Activated B cell treated with CpG ODN at 0.5 μM for 24 hours (primary cell): ENCODE measurements around the gene CDH10. TPM values are rescaled to one million over a fixed set of nuclear protein-coding genes. Genes with fewer than 3 reads are reported as not detected.

Experiments
- ATAC-seq: fragments of 200-7000 bp; cut with Tn5 transposase; one replicate; pipeline ENCODE4 v1.10.0; 2021; ENCODE audit warnings: low read depth, mild to moderate bottlenecking, moderate library complexity
- CTCF ChIA-PET: fragments of 350-600 bp; sonication (Branson Sonifier 250); formaldehyde crosslinking; loops from one replicate; lab custom pipeline; 2021; ENCODE audit warnings: antibody characterized with exemption; lab: Charles Lee
- POLR2A ChIA-PET: fragments of 350-600 bp; sonication (Branson Sonifier 250); formaldehyde crosslinking; loops from one replicate; lab custom pipeline; 2021; ENCODE audit warnings: antibody characterized with exemption; lab: Charles Lee
- DNase-seq: peaks from one replicate; pipeline ENCODE4 v3.0.0; 2022
- H3K27ac Mint-ChIP-seq: one replicate; pipeline ENCODE4 v1.8.0; 2020; ENCODE audit warnings: mixed read lengths
- H3K27me3 Mint-ChIP-seq: one replicate; pipeline ENCODE4 v1.8.0; 2021; ENCODE audit warnings: mixed read lengths
- H3K36me3 Mint-ChIP-seq: one replicate; pipeline ENCODE4 v1.8.0; 2021; ENCODE audit warnings: low read depth, mixed read lengths
- H3K4me1 Mint-ChIP-seq: one replicate; pipeline ENCODE4 v1.8.0; 2021; ENCODE audit warnings: mixed read lengths
- H3K4me3 Mint-ChIP-seq: one replicate; pipeline ENCODE4 v1.8.0; 2020; ENCODE audit warnings: mild to moderate bottlenecking, mixed read lengths
- H3K9me3 Mint-ChIP-seq: one replicate; pipeline ENCODE4 v1.8.0; 2020; ENCODE audit warnings: mixed read lengths
- CTCF ChIP-seq: fragments of 200-600 bp; IDR thresholded peaks from one replicate; pipeline ENCODE4 v1.8.0; 2022; ENCODE audit warnings: antibody characterized with exemption, mild to moderate bottlenecking
- intact Hi-C: fragments of 100-400 bp; cut with micrococcal nuclease; formaldehyde crosslinking; loops from one replicate; pipeline ENCODE4 v1.15.1; 2024
- total RNA-seq: library from RNA; stranded (reverse); gene quantifications from 2 replicates; pipeline ENCODE4 v1.2.3, GENCODE V29; 2022

CDH10 gene
- total RNA-seq, 1 donor from 2014 or later = not detected

- intact Hi-C loops = no loop called here
- H3K27ac Mint-ChIP-seq = no peak overlapping the region
- no peaks in the 10 kb centered on the region for H3K27me3 Mint-ChIP-seq
- H3K4me3 Mint-ChIP-seq = no peak overlapping the region
- POLR2A ChIA-PET = no interaction called here
- H3K36me3 Mint-ChIP-seq = no peaks in the 10 kb centered on the region
- DNase-seq (no peak), ATAC-seq (no peak)
- CTCF ChIA-PET = no interaction called here
- TF ChIP-seq CTCF = no peak
- peaks cover 7% of the 10 kb centered on the region for H3K9me3 Mint-ChIP-seq
- no peaks in the 10 kb centered on the region for H3K4me1 Mint-ChIP-seq
Observed at GRCh38 chr5:24598956-24599355, 45.8 kb downstream of the CDH10 start.

- TF ChIP-seq CTCF = no peak
- H3K4me3 Mint-ChIP-seq = no peak overlapping the region
Observed at GRCh38 chr5:24595329-24595728, 49.4 kb downstream of the CDH10 start.

GRCh38 chr5:24591426-24591825, 53.4 kb downstream of the CDH10 start:
- no peak for DNase-seq
- ChIA-PET CTCF (no interaction called here), POLR2A (no interaction called here)
- Mint-ChIP-seq H3K4me1 (no peaks in the 10 kb centered on the region), H3K27me3 (no peaks in the 10 kb centered on the region), H3K36me3 (no peaks in the 10 kb centered on the region), H3K4me3 (no peak overlapping the region), H3K9me3 (peaks cover 2% of the 10 kb centered on the region), H3K27ac (no peak overlapping the region)
- intact Hi-C loops = no loop called here
- TF ChIP-seq CTCF = no peak
- no peak for ATAC-seq

More at GRCh38 chr5:24595329-24595728, 49.4 kb downstream of the CDH10 start:
- CTCF ChIA-PET = no interaction called here
- DNase-seq (no peak), ATAC-seq (no peak)
- H3K4me1 Mint-ChIP-seq = no peaks in the 10 kb centered on the region
- POLR2A ChIA-PET = no interaction called here
- H3K27me3 Mint-ChIP-seq = no peaks in the 10 kb centered on the region
- H3K9me3 Mint-ChIP-seq = peaks cover 2% of the 10 kb centered on the region
- intact Hi-C loops = no loop called here
- H3K27ac Mint-ChIP-seq = no peak overlapping the region
- no peaks in the 10 kb centered on the region for H3K36me3 Mint-ChIP-seq

GRCh38 chr5:24589566-24589965, 55.2 kb downstream of the CDH10 start:
- Mint-ChIP-seq H3K9me3 (peaks cover 4% of the 10 kb centered on the region), H3K27me3 (no peaks in the 10 kb centered on the region), H3K27ac (no peak overlapping the region), H3K4me3 (no peak overlapping the region), H3K36me3 (no peaks in the 10 kb centered on the region), H3K4me1 (no peaks in the 10 kb centered on the region)
- no peak for TF ChIP-seq CTCF
- ATAC-seq (no peak), DNase-seq (no peak)
- intact Hi-C loops = no loop called here
- ChIA-PET POLR2A (no interaction called here), CTCF (no interaction called here)

GRCh38 chr5:24585751-24586150, 59.0 kb downstream of the CDH10 start:
- Mint-ChIP-seq H3K9me3 (peaks cover 2% of the 10 kb centered on the region), H3K27ac (no peak overlapping the region), H3K27me3 (no peaks in the 10 kb centered on the region), H3K4me1 (no peaks in the 10 kb centered on the region), H3K36me3 (no peaks in the 10 kb centered on the region), H3K4me3 (no peak overlapping the region)
- DNase-seq (no peak), ATAC-seq (no peak)
- intact Hi-C loops = no loop called here
- ChIA-PET POLR2A (no interaction called here), CTCF (no interaction called here)
- no peak for TF ChIP-seq CTCF
